SH-SY5Y (cell line): ENCODE measurements around the gene TRIM60.

Experiments
- GATA2 ChIP-seq: IDR thresholded peaks from 2 replicates; pipeline ENCODE4 v1.6.1; 2011; ENCODE audit warnings: mild to moderate bottlenecking, low read depth, low read length
- GATA3 ChIP-seq: IDR thresholded peaks from 2 replicates; pipeline ENCODE4 v1.6.1; 2011; ENCODE audit warnings: low read depth, mild to moderate bottlenecking, low read length, moderate library complexity

The TRIM60 gene

GRCh38 chr4:165031436-165032211 lies at the start of gene TRIM60:
Gene TRIM60 (plus strand): TSS chr4:165031999. CDS start chr4:165040073, 8,074 bp downstream.
- TF ChIP-seq GATA2 (no peak), GATA3 (no peak)

- TF ChIP-seq GATA3 (no peak), GATA2 (no peak)
These were observed 42.3 kb upstream of the TRIM60 start for GRCh38 chr4:164989471-164989870.

DNA sequence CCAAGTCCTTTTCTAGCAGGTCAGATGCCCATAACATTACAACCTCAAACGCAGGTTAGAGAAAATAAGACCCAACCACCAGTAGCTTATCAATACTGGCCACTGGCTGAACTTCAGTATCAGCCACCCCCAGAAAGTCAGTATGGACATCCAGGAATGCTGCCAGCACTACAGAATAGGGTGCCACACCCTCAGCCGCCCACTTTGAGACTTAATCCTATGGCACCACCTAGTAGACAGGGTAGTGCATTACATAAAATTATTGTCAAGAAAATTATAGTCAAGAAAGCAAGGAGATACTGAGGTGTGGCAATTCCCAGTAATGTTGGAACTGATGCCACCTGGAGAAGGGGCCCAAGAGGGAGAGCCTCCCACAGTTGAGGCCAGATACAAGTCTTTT lies 34.5 kb upstream of the TRIM60 start:
- TF ChIP-seq GATA2 (no peak), GATA3 (no peak)

- TF ChIP-seq GATA2 (no peak), GATA3 (no peak)
These were observed 33.9 kb upstream of the TRIM60 start for GRCh38 chr4:164997941-164998340.

- TF ChIP-seq GATA2, result no peak
- no peak for TF ChIP-seq GATA3
These were observed 26.4 kb upstream of the TRIM60 start for GRCh38 chr4:165005352-165005925.

- TF ChIP-seq GATA2 (no peak), GATA3 (no peak)
These were observed 25.3 kb upstream of the TRIM60 start for GRCh38 chr4:165006456-165006855.

DNA sequence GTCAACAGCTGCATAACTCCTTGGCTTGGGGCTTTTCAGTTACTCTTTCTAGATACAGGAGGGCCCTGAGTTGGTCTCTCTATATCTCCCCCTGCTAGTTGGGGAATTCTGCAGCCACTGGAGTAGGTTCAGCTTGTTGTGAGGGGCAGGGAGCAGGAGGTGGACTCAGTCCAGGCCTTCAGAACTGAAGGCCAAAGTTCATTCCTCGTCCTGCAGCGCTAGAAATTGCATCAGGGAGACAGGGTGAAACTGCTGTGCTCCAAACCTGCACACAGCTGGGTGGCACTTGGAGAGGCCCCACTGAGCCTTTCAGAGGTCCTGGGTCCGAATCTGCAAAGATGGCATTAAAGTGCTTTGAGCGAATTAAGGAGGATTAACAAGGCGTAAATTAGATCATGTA lies 24.9 kb upstream of the TRIM60 start:
- TF ChIP-seq GATA2 (no peak), GATA3 (no peak)

DNA sequence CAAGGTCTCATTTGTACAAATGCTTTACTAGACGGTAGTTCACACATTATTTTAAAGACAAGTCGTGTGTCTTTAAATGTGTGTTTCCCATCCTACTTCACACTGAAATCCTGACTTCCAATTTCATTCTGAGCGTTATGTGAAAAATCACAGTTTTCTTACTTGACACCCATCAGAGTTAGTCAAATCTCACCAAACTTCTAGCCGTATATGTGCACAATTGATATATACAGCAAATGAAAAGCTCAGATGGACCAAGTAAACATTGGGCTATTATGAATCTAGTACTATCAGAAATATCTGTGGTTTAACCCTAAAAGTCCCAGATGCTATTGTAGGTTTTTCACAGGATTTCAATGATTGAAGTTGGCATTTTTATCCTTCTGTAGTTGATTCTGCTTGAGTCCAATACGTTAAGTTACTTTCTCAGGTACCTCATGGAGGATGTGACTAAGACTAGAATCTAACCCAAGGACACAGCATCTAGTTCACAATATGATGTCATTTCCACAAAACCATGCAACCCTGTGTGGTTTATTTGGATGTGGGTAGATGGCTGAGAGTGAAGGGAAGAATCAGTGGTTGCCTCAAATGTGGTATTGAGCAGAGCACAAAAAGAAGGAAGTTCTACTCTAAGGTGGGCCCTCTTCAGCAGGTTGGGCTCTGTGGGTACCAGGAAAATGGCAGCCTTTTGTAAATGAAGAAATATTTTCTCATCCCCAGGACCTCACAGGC lies 22.1 kb upstream of the TRIM60 start:
- TF ChIP-seq GATA2, result no peak
- TF ChIP-seq GATA3, result no peak

DNA sequence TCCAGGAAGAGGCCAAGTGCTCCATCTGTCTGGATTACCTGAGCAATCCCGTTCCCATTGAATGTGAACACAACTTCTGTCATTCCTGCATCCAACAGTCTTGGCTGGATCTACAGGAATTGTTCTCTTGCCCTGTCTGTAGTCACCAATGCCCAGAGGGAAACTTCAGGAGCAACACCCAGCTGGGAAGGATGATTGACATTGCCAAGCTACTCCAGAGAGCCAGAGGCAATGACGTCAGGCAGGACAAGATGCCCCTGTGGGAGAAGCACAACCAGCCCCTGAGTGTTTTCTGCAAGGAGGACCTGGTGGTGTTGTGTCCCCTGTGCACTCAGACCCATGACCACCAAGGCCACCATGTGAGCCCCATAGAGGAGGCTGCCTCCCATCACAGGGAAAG lies 21.3 kb upstream of the TRIM60 start:
- TF ChIP-seq GATA3 (no peak), GATA2 (no peak)

- TF ChIP-seq GATA2 (no peak), GATA3 (no peak)
These were observed 20.8 kb upstream of the TRIM60 start for GRCh38 chr4:165010991-165011390.

DNA sequence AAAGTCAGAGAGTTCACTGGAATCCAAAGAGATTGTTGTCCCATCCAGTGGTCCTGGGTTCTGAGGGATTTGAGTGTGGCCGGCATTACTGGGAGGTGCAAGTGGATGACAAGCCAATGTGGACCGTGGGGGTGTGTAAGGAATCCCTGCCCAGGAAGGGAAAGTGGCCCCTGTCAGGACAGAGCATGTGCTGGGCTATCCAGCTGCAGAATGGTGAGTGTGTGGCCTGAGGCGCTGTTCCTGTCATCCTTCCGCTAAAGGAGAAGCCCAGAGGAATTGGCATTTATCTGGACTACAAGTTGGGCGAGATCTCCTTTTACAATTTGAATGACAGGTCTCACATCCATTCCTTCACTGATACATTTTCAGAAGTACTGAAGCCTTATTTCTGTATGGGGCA lies 20.4 kb upstream of the TRIM60 start:
- TF ChIP-seq GATA3 (no peak), GATA2 (no peak)

DNA sequence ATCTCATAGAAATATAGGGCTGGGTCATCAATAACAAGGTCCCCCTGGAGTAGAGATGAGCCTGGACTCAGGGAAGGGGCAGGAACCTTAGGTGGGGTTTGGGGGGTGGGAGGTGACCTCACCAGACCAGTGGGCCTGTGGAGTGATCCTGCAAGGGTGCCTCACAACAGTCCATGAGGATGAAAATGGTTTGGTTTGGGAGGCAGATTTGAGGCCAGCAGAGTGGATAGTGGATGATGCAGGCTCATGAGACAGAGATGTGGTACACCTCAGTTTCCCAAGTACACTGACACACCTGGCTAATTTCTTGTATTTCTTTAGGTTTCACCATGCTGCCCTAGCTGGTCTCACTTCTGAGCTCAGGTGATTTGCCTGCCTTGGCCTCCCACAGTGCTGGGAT lies 18.1 kb upstream of the TRIM60 start:
- TF ChIP-seq GATA3, result no peak
- no peak for TF ChIP-seq GATA2

DNA sequence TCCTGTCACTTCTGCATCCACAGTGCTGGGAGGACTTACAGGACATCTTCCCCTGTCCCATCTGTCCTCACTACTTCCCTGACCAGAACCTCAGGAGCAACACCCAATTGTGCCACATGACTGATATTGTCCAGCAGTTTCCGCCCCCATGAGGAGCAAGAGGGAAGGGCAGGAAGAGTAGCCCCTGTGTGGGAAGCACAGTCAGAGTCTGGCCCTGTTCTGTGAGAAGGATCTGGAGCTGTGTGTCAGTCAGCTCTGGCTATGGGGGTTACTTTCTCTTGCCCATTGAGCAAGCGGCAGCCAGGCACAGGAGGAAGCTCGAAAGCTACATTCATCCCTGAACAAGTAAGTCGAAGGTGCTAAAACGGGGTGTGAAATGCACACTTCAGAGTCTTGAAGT lies 14.8 kb upstream of the TRIM60 start:
- TF ChIP-seq GATA3, result no peak
- no peak for TF ChIP-seq GATA2

DNA sequence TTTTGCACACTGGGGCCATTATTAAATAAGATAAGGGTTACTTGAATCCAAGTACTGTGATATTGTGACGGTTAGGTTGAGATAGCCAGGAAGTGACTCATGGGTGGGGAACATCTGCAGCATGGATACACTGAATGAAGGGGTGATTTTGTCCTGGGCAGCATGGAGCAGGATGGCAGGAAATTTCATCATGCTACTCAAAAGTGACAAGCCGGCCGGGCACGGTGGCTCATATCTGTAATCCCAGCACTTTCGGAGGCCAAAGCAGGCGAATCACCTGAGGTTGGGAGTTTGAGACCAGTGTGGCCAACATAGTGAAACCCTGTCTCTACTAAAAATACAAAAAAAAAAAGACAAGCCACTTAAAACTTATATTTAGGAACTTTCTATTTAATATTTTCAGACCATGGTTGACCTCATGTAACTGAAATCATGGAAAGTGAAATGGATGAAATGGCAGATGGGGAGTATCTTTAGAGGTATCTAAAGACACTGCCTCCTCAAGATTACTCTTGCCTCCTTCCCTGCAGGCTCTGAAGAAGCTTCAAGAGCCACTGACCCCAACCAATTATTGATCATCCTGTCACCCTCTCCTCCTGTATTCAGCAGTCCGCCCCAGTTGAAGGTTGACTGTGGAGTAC lies 3.9 kb upstream of the TRIM60 start:
- TF ChIP-seq GATA3 (no peak), GATA2 (no peak)
